ENCODE results near the gene KDM1B.

DNA sequence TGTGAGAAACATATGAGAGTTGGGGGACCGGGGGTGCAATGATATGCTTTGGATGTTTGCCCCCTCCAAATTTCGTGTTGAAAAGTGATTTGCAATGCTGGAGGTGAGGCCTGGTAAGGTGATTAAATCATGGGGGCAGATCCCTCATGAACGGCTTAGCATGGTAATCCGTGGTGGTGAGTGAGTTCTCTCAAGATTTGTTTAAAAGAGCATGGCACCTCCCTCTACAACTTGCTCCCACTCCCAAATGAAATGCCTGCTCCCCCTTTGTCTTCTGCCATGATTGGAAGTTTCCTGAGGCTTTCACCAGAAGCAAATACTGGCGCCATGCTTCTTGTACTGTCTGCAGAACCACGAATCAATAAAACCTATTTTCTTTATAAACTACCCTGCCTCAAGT lies 106.7 kb downstream of the KDM1B start:
- TF ChIP-seq, protein P1, sequence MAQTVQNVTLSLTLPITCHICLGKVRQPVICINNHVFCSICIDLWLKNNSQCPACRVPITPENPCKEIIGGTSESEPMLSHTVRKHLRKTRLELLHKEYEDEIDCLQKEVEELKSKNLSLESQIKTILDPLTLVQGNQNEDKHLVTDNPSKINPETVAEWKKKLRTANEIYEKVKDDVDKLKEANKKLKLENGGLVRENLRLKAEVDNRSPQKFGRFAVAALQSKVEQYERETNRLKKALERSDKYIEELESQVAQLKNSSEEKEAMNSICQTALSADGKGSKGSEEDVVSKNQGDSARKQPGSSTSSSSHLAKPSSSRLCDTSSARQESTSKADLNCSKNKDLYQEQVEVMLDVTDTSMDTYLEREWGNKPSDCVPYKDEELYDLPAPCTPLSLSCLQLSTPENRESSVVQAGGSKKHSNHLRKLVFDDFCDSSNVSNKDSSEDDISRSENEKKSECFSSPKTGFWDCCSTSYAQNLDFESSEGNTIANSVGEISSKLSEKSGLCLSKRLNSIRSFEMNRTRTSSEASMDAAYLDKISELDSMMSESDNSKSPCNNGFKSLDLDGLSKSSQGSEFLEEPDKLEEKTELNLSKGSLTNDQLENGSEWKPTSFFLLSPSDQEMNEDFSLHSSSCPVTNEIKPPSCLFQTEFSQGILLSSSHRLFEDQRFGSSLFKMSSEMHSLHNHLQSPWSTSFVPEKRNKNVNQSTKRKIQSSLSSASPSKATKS (CRISPR knock-in tag; IDR thresholded peaks at IDR 0.05), result no peak
- TF ChIP-seq, protein P2, sequence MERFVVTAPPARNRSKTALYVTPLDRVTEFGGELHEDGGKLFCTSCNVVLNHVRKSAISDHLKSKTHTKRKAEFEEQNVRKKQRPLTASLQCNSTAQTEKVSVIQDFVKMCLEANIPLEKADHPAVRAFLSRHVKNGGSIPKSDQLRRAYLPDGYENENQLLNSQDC (CRISPR knock-in tag; IDR thresholded peaks at IDR 0.05), result no peak
- no peak for TF ChIP-seq ZNF431 (CRISPR knock-in tag; IDR thresholded peaks at IDR 0.05)
- TF ChIP-seq RHOXF2B (CRISPR knock-in tag; conservative IDR thresholded peaks at IDR 0.05), result no peak
- no peak for TF ChIP-seq ZBTB1 (CRISPR knock-in tag; IDR thresholded peaks at IDR 0.05; ENCODE audit: borderline replicate concordance, low read depth)
- no peak for TF ChIP-seq ZBTB8A (IDR thresholded peaks at IDR 0.05; ENCODE audit: partially characterized antibody)
- no peak for TF ChIP-seq ZNF175 (CRISPR knock-in tag; IDR thresholded peaks at IDR 0.05; ENCODE audit: low read depth)
- TF ChIP-seq, protein P3, sequence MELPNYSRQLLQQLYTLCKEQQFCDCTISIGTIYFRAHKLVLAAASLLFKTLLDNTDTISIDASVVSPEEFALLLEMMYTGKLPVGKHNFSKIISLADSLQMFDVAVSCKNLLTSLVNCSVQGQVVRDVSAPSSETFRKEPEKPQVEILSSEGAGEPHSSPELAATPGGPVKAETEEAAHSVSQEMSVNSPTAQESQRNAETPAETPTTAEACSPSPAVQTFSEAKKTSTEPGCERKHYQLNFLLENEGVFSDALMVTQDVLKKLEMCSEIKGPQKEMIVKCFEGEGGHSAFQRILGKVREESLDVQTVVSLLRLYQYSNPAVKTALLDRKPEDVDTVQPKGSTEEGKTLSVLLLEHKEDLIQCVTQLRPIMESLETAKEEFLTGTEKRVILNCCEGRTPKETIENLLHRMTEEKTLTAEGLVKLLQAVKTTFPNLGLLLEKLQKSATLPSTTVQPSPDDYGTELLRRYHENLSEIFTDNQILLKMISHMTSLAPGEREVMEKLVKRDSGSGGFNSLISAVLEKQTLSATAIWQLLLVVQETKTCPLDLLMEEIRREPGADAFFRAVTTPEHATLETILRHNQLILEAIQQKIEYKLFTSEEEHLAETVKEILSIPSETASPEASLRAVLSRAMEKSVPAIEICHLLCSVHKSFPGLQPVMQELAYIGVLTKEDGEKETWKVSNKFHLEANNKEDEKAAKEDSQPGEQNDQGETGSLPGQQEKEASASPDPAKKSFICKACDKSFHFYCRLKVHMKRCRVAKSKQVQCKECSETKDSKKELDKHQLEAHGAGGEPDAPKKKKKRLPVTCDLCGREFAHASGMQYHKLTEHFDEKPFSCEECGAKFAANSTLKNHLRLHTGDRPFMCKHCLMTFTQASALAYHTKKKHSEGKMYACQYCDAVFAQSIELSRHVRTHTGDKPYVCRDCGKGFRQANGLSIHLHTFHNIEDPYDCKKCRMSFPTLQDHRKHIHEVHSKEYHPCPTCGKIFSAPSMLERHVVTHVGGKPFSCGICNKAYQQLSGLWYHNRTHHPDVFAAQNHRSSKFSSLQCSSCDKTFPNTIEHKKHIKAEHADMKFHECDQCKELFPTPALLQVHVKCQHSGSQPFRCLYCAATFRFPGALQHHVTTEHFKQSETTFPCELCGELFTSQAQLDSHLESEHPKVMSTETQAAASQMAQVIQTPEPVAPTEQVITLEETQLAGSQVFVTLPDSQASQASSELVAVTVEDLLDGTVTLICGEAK (IDR thresholded peaks at IDR 0.05), result no peak
- TF ChIP-seq, protein P3 (CRISPR knock-in tag; IDR thresholded peaks at IDR 0.05), result no peak
- TF ChIP-seq ZNF274 (IDR thresholded peaks at IDR 0.05; ENCODE audit: borderline replicate concordance, low read depth, low read length), result no peak
- TF ChIP-seq FOXA1 (IDR thresholded peaks at IDR 0.05; ENCODE audit: borderline replicate concordance), result no peak
- no peak for TF ChIP-seq CTCF (IDR thresholded peaks at IDR 0.05 in 2 of 3, conservative IDR thresholded peaks at IDR 0.05 in 1 of 3; ENCODE audit: insufficient read depth in 2 of 3, low read depth in 1 of 3, low read length in 3 of 3)
- no peak for TF ChIP-seq NBN (IDR thresholded peaks at IDR 0.05; ENCODE audit: low read depth)
- TF ChIP-seq RBBP5 (IDR thresholded peaks at IDR 0.05; ENCODE audit: borderline replicate concordance, insufficient read depth, low read length, poor library complexity, severe bottlenecking), result no peak

All from K562 (cell line).